GM21526 (cell line): Measurements from ENCODE around the gene PSEN1.

Experiments
- ATAC-seq: cut with Tn5 transposase; IDR thresholded peaks from one replicate; pipeline ENCODE4 v1.9.1; 2021; ENCODE audit warnings: moderate library complexity; ENCODE audit not compliant: unreplicated experiment, low FRiP score

Gene PSEN1

DNA sequence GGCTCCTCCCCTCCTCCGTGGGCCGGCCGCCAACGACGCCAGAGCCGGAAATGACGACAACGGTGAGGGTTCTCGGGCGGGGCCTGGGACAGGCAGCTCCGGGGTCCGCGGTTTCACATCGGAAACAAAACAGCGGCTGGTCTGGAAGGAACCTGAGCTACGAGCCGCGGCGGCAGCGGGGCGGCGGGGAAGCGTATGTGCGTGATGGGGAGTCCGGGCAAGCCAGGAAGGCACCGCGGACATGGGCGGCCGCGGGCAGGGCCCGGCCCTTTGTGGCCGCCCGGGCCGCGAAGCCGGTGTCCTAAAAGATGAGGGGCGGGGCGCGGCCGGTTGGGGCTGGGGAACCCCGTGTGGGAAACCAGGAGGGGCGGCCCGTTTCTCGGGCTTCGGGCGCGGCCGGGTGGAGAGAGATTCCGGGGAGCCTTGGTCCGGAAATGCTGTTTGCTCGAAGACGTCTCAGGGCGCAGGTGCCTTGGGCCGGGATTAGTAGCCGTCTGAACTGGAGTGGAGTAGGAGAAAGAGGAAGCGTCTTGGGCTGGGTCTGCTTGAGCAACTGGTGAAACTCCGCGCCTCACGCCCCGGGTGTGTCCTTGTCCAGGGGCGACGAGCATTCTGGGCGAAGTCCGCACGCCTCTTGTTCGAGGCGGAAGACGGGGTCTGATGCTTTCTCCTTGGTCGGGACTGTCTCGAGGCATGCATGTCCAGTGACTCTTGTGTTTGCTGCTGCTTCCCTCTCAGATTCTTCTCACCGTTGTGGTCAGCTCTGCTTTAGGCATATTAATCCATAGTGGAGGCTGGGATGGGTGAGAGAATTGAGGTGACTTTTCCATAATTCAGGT lies at the start of gene PSEN1:
PSEN1 (plus strand) TSS at position 121 of the 839 bp plus-strand sequence. CDS start 11,513 bp downstream, outside the sequence.
- peak; percentile 75 for ATAC-seq

DNA sequence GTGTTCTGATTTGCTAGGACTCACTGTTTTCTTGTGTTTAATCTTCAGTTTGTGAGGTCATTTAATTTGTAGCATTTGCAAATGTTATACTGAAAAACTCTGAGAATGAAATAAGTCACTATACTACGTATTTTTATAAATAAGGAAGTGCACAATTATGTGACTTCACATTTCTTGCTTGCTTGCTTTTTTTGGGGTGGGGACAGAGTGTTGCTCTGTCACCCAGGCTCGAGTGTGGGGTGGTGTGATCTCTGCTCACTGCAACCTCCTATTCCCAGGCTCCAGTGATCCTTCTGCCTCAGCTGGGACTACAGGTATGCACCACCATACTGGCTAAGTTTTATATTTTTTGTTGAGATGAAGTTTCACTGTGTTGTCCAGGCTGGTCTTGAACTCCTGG lies 45.3 kb upstream of the PSEN1 start:
- ATAC-seq, result no peak

DNA sequence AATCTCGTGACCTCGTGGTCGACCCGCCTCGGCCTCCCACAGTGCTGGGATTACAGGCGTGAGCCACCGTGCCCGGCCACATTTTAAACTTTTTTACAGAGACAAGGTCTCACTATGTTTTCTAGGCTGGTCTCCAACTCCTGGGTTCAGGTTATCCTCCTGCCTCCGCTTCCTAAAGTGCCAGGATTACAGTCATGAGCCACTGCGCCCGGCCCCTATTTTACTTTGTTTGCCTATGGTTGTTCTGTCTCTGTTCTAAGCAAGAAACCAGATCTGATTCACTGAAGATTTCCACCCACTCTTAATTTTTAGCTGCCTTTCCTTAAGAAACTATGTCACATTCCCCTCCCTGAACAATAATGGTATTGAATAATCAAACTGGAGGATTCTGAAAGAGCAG lies 38.9 kb upstream of the PSEN1 start:
- no peak for ATAC-seq

DNA sequence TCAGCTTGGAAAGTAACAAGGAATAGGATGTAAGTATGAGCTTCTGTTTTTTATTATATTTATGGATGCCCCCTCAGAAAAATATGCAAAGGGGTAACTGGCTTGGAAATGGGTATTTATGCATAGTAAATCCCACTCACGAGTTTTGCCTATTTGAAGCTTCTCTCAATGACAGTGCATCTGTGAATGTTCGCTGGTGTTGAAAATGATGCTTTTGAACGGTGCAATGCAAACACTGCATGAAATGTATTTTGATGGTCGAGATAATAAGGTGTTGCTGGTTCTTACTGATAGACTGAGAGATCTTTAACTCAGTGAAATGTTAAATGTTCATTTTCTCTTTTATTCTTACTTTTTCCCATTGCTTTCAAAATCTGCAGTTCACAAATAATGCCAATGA lies 36.0 kb upstream of the PSEN1 start:
- no peak for ATAC-seq

DNA sequence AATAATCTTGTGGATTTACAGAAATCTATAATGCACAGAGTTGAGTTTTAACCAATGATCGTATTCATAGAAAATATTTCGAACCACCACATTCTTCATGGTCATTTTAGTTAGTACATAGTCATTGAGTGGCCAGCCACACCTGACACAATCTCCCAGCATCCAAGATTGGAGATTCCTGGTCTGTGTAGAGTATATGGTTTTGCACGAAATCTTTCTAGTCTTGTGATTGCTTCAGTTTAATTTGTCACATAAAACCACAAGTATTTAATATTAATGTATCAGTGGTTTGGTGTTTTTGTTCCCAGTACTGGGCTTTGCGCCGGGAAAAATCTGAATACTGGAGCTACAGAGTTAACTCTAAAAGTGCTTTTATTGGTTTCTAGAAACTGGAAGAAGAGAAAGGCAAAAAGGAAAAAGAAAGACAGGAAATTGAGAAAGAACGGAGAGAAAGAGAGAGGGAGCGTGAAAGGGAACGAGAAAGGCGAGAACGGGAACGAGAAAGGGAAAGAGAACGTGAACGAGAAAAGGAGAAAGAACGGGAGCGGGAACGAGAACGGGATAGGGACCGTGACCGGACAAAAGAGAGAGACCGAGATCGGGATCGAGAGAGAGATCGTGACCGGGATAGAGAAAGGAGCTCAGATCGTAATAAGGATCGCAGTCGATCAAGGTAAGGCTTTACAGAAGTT lies 33.4 kb upstream of the PSEN1 start:
- no peak for ATAC-seq

DNA sequence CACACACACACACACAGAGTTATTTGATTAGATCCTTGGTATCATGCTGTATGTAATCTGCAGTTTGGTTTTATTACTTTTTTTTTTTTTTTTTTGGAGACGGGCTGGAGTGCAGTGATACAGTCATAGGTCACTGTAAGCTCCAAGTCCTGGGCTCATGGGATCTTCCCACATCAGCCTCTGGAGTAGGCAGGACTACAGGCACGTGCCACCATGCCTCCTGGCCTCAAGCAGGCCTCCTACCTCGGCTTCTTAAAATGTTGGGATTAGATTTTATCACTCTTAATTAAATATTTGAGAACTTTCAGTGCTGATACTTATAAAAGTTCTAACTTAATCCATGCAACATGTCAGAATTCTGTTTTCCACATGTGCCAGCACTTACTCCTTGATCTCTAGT lies 31.3 kb upstream of the PSEN1 start:
- no peak for ATAC-seq

DNA sequence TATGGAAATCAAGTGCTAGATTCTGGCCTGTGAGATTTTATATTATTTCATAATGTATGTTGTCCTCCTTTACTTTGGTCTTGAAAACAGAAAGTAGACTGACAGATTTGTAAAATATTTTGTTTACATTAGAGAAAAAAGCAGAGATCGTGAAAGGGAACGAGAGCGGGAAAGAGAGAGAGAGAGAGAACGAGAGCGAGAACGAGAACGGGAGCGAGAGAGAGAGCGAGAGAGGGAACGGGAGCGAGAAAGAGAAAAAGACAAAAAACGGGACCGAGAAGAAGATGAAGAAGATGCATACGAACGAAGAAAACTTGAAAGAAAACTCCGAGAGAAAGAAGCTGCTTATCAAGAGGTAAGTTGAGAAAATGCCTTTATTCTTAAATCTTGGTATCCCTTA lies 30.6 kb upstream of the PSEN1 start:
- ATAC-seq, result no peak

DNA sequence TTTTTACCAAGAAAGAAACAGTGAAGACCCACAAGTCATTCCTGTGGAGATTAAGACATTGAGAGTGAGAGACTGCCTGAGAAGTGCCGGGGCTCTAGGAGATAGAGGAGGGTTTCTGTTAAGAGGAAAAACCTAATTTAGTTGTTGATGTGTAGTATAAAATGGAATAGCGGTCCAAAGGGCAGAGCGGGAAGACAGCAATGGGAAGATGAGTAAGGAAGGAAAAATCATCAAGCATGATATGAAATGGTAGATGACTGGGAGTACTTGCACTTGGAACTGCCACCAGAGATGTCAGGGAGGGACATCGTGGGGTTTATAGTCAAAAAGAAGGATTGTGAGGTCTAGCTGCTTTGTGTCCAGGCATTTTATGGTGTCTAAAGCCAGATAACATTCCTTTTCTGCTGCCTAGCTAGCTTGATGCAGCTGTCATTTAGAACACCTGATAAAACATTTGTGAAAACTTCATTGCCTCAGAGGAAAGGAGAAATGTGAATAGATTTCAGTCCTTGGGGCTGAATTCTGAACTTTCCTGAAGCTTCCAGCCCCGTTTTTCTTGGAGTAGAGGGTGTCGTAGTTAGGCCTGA lies 20.1 kb upstream of the PSEN1 start:
- no peak for ATAC-seq

DNA sequence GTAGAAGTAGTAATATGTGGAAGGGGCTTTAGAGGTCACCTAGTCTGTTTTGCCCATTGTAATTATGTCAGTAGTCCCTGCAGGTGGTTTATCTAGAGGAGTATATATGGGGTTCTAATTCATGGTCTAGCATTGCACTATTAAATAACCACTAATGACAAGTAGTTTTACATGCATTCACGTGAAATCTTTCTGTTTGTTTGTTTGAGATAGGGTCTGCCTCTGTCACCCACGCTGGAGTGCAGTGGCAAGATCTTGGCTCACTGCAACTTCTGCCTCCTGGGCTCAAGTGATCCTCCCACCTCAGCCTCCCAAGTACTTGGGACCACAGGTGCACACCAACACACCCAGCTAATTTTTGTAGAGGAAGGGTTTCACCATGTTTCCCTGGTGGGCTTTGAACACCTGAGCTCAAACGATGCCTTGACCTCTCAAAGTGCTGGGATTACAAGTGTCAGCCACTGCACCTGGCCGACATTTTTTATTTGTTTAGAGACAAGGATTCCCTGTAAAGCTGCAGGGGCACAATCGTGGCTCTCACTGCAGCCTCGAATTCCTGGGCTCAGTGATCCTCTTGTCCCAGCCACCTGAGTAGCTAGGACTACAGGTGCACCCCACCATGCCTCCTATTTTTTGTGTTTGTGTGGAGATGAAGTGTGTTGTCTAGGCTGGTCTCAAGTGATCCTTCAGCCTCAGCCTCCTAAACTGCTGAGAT lies 12.0 kb upstream of the PSEN1 start:
- no peak for ATAC-seq

DNA sequence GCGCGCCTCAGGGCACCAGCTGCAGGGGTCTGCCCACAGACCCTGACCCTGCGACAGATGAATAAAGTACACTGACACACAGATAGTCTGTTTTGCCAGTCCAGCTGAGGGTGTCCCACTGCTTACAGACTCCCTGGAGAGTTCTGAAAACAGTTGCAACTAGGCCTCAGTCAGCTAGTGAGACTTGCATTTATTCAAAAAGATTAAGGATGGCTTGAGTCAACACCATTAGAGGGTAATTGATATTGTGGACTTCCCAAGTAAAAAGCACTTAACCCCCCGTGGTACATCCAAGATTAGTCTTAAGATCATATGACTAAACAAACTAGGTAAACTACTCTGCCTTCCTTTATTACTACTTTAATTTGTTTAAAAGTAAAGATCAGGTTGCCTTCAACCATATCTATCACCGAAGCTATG lies 11.1 kb upstream of the PSEN1 start:
- no peak for ATAC-seq

DNA sequence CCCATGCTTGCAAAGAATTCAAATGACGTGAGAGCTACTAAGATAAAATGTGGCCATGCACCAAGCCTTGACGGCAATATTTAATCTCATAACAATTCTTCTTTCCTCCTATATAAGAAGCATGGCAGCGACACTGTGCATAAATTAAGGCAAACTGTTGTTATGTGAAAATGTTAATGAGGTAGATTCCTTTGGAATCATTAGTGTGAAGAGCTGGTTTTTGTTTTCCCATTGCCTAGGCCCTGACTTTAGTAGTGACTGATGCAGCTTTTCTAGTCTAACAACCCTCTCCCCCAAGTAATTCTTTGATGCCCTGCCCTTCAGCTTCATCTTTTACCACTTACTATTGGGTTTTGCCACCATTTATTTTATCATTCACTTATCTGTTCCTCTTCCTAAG lies 10.6 kb upstream of the PSEN1 start:
- no peak for ATAC-seq

DNA sequence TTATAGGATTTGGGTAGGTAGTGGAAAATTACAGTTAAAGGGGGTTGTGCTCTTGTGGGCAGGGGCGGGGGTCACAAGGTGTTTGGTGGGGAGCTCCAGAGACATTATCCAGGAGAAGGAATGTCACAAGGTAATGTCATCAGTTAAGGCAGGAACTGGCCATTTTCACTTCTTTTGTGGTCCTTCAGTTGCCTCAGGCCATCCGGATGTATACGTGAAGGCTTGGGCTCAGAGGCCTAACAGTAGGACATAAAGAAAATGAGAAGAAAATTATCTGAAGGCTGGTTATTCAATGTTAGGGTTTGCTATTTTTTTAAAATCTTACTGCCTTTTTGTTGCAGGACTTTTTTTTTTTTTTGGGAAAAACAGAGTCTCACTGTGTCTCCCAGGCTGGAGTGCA lies 2.5 kb upstream of the PSEN1 start:
- no peak for ATAC-seq

DNA sequence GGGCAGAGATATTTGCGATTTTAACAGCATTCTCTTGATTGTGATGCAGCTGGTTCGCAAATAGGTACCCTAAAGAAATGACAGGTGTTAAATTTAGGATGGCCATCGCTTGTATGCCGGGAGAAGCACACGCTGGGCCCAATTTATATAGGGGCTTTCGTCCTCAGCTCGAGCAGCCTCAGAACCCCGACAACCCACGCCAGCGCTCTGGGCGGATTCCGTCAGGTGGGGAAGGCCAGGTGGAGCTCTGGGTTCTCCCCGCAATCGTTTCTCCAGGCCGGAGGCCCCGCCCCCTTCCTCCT lies 271 bp upstream of the PSEN1 start:
- ATAC-seq, result no peak

DNA sequence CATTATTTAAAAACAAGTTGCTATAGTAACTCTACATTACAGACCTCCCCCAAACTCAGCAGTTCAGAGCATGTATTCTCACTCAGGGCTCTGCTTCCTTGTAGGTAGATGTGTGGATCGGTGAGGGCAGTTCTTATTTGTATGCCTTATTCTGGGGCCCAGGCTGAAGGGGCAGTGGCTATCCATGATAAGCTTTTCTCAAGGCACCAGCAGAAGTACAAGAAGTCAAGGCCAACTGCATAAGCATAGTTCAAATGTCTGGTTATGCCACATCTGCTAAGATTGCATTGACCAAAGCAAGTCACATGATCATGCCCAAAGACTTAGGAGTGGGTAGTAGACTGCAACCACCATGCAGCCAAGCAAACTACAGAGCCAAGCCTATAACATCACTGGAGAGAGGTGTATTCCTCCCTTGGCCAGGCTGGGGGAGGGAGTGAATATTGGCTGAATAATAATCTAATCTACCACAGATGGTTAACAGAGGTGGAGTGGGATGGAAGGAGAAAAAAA lies 4.6 kb downstream of the PSEN1 start:
- ATAC-seq, result no peak

DNA sequence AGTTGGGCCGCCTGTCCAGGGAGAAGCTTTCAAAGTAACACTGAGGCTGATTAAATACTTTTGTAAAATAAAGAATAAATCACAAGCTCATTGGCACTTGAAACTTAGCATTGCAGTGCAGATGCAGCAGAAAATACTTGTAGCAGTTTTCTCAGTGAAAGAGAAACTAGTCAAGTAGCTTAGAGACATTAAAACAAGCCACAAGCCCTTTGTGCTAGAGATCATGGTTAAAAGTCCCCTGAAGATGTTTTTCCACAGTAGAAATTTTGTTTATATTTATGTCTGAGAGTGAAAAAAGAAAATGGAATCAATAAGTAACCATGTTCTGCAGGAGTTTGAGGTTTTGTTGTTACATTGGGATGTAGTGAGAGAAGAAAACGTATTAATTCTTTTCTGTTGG lies 5.9 kb downstream of the PSEN1 start:
- no peak for ATAC-seq

DNA sequence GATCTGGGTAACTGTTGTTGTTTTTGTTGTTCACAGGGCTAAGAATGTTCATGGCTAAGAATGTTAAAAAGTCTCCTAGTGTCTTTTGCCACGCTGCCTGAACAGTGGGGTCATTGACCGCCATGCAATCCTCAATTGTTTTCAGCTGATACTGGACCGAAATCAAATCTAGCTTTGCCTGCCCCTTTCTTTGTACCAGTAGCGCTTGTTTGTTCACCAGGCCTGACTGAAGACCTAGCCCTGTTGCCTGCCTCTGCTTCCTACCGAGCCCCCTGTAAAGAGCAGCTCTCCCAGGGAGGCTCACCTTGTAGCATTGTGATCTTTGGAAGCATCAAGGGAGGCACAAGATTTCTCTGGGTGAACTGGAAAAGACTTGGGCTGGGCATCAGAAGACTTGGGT lies 6.7 kb downstream of the PSEN1 start:
- no peak for ATAC-seq

DNA sequence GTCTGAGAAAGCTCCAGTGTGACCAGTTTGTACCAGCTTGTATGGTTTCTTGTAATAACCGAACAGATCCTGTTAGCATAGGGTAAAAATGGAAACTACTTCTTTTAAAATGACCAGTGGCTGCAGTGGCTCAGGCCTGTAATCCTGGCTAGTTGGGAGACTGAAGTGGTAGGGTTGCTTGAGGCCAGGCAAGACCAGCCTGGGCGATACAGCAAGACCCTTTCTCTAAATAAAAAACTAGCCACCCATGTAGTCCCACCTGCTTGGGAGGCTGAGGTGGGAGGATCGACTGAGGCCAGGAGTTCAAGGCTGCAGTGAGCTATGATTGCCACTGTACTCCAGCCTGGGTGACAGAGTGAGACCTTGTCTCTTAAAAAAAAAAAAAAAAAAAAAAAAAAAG lies 7.3 kb downstream of the PSEN1 start:
- no peak for ATAC-seq

DNA sequence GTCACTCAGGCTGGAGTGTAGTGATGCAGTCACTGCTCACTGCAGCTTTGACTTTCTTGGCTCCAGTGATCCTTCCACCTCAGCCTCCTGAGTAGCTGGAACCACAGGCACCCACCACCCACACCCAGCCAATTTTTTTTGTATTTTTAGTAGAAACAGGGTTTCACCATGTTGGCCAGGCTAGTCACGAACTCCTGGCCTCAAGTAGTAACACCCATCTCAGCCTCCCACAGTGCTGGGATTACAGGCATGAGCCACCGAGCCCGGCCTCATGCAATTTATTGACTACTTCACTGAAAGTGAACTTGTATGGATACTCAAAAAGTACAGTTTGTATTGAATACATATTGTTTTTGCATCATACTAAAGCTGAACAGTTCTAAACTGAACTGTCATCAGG lies 9.1 kb downstream of the PSEN1 start:
- no peak for ATAC-seq

DNA sequence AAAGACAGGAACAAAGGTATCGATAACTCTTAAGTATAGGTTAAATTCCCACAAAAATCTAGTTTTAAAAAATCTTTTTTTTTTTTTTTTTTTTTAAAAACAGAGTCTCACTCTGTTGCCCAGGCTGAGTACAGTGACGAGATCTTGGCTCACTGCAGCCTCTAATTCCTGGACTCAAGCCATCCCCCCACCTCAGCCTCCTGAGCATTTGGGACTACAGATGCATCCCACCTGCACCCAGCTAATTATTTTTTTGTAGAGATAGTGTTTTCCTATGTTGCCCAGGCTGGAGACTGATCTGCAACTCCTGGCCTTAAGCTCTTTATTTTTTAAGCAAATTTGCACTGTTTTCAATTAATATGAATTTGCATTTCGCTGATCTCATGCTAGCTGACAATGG lies 9.8 kb downstream of the PSEN1 start:
- no peak for ATAC-seq

DNA sequence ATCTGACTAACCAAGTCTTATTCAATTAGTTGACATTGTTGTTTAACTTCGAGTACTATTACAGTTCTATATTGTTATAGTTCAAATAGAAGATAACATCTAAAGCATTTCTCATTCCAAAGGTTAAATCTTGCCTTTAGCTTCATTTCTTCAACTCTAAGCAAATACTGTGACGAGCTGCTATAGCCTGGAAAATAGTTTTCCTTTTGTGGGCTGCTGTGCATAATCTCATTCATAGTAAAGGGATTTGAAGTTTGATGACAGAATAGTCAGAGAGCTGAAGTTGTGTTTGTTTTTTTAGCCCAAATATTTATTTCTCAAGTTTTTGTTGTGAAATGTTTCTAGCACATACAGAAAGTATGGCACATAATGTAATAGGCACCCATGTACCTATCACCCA lies 13.4 kb downstream of the PSEN1 start:
- no peak for ATAC-seq

DNA sequence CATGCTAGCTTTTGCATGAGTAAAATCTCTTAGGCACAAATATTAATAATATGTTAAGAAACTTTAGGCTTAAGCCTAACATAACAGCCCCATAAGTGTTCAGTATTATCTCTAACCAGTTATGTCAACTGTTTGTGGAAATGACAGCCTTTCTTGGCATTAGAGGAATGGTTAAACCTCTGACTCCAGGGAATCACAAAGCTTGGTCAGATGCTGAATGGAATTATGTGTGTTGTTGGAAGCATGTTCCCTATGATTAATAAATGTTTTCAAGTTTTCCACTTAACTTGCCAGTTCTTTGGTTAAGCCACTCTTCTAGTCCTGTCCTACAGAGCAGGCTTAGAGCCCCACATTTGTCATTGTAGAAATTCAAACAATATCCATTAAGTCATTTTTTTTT lies 17.0 kb downstream of the PSEN1 start:
- no peak for ATAC-seq
